GM08714 (cell line): ENCODE results near the gene TGFBR2.

ENCODE experiments used
- H3K4me3 ChIP-seq: fragments of 200-500 bp; sonication (Bioruptor generic); 2 replicates; pipeline ENCODE4 v1.5.1; 2014; ENCODE audit warnings: mild to moderate bottlenecking, low read length, inconsistent platforms
- ZNF274 ChIP-seq: IDR thresholded peaks from 2 replicates; pipeline ENCODE4 v1.6.1; 2012; ENCODE audit warnings: mild to moderate bottlenecking, low read depth, low read length

Gene TGFBR2

GRCh38 chr3:30737743-30738499, 131.5 kb downstream of the TGFBR2 start:
- no peak for TF ChIP-seq ZNF274
- H3K4me3 ChIP-seq, result no peak overlapping the region

GRCh38 chr3:30738605-30739004, 132.2 kb downstream of the TGFBR2 start:
- H3K4me3 ChIP-seq, result no peak overlapping the region
- no peak for TF ChIP-seq ZNF274

GRCh38 chr3:30741889-30742288, 135.5 kb downstream of the TGFBR2 start:
- no peak for TF ChIP-seq ZNF274

GRCh38 chr3:30742796-30743619, 136.6 kb downstream of the TGFBR2 start:
- TF ChIP-seq ZNF274, result no peak
- H3K4me3 ChIP-seq, result no peak overlapping the region

More at GRCh38 chr3:30741889-30742288, 135.5 kb downstream of the TGFBR2 start:
- no peak overlapping the region for H3K4me3 ChIP-seq
